Measurements from ENCODE around the gene TEDC2.
"Not testable (repeated sequence)": the region's sequence is repeated elsewhere in the genome, so short reads cannot be mapped to it uniquely, and the experiment has no call there.

Gene TEDC2

DNA sequence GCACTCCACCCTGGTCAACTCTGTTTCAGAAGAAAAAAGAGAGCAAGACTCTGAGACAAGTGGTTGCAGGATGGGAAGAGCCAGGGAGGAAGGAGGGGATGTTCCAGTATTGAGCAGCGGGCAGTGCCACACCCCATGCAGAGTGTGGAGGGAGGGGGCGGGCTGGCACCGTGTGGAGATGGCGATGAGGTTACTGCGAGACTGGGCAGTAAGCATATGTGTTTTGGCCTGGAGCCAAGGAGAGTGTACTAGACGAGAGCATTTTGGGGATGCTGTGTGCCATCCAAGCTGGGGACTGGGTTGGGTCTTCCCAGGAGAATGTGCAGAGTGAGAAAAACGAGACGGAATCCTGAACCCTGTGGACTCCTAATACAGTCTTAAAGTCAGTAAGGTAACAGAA is 18.4 kb downstream of the TEDC2 start:
- DNase-seq: peak; percentile 85

DNA sequence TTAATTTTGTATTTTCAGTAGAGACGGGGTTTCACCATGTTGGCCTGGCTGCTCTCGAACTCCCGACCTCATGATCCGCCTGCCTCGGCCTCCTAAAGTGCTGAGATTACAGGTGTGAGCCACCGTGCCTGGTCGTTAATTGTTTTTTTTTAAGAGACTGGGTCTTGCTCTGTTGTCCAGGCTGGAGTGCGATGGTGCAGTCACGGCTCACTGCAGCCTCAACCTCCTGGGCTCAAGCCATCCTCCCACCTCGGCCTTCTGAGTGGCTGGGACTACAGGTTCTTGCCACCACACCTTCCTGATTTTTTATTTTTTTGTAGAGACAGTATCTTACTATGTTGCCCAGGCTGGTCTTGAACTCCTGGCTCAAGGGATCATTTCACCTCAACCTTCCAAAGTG is 20.1 kb downstream of the TEDC2 start:
- not testable (repeated sequence) for DNase-seq

DNA sequence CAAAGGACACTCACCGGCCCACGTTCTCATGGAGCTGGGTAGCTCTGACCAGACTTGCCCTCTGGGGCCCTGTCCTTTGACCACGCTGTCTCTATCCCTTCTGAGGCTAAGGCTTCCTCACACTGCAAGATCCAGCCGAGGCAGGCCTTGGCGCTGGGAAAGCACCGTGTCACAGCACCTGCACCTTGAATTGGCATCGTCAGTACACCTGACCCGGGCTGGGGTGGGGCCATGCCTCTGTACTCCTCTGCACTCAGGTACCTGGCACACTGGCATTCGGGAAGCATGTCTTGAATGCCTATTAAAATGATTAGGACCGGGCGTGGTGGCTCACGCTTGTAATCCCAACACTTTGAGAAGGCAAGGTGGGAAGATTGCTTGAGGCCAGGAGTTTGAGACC is 21.0 kb downstream of the TEDC2 start:
- DNase-seq: no peak

DNA sequence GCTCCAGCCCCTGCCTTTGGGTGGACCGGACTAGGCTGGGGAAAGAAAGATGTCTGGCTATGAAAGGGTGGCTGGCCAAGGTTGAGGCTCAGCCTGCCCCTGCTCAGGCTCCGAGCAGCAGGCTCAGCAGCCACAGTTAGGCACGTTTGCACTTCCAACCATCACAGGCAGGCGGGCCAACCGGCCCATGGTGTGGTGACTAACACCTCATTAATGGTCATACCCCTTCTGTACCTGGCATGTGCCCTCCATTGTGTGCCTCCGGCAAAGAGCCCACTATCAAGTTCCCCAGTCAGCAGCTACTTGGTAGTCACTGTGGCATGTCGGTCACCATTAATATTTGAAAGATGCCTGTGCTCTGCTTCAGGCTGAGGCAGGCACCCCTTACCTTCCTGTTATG is 21.8 kb downstream of the TEDC2 start:
- DNase-seq: no peak

DNA sequence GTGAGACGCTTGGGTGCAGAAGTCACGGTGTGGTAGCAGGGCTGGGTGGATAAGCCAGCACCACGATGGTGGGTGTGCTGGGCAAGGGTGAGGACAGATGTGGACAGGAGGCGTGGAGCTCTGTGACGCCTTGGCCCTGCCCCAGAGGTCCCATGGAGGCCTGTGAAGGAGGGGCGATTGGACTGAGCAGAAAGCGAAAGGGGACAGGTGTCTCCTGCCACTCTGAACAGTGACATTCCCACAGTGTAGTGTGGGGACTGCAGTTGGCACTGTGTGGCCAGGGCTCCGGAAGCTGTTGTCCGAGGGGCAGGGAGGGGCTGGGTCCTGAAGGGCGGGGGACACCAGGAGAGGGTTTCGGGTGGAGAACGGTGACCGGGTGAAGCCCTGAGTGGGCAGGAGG is 22.3 kb downstream of the TEDC2 start:
- DNase-seq: no peak

DNA sequence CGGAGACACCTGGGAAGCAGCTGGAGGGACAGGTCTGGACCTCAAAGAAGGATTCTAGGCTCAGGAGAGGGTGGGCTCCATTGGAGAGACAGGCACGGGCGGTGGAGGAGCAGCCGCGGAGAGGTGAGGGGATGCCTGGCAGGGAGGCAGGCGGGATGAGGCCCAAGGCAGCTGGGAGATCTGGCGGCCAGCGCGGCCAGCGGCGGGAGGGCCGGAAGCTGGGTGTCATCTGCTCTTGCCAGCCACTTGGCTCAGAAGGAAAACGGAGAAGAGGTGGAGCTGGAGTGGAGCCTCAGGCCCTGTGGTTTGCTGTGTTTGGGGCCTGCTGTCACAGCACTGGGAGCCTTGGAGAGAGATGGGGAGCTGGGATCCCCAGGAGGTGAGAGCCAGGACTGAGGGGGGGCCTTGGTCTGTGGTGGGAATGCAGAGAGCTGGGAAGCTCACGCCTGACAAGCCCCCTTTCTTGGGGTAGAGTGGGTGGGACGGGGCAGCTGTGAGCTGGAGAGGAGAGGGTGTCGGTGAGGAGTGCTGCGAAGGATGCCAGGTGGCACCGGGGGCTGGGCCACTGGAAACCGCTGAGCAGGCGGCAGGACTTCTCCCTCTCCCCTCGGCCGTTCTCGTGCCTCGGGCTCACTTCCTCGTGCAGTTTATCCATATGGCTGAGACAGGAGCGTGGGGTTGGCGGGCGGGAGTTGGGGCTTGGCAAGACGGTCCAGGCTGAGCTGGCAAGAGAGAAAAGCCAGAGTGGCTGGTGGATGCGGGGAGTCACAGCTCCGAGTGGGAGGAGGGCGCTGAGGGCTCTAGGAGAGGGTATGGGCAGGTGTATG is 23.0 kb downstream of the TEDC2 start:
- DNase-seq: peak; percentile 31

DNA sequence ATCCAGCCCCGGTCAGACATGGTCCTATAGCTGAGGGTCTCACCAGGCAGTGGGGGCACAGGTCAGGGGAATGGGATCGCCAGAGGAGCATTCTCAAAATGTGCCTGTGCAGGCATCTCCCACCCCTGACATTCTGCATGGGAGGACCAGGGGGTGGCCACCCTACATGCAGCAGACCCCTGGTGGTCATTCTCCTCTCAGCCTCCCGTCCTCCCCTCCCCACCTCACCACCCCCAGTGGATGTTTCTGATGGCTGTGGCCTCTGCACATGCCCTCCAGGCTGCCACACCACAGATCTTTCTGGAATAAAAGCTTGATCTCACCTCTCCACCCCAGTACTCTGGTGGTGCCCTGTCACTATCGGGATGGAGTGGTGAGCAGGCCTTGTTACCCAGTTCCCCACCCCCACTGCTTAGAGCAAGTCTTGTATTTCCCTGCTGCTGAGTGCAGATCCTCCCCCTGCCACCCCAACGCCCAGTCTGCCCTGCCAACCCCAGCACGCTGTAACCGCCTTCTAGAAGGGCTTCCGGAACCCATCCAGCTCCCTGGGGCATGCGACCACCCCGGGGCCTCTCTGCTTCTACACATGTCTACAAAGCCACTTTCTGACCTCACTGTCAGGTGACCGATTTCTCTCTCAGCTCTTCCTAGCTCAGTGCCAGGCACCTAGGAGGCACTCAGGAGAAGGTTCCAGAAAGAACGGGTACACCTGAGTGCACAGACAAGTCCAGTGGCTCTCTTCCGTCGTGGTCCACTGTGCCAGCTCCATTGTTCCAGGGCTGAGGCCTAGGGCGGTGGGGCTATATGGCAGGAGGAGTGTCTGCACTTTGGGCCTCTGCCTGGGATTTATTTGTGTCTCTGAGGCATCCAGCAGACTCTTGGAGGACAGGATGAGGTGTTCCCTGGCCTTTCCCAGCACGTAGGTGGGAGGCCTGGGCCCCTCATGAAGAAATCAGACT is 24.3 kb downstream of the TEDC2 start:
- DNase-seq: no peak

DNA sequence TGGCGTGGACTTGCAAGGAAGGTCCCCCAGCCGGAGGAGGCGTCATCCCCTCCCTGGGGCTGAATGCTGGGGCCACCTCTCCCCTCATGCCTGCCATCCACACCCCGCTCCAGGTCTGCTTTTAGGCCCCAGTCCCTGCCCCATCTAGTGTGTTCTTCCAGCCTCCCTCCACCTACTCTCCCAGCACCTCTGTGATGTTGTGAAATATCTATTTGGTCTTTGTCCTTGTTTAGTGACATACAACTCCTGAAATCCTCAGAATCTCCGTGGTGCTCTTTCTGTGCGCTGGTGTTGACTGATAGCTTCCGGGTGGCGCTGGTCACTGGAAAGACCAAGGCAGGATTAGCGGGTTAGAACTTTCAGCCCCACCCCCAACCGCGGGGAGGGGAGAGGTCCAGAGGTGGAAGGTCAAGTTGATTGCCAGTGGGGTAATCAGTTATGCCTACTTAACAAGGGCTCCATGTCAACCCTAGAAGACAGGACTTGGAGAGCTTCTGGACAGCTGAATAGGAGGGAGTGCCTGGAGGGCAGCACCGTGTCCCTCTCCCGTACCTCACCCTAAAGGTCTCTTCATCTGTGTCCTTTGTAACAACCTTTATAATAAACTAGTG is 25.1 kb downstream of the TEDC2 start:
- DNase-seq: no peak

DNA sequence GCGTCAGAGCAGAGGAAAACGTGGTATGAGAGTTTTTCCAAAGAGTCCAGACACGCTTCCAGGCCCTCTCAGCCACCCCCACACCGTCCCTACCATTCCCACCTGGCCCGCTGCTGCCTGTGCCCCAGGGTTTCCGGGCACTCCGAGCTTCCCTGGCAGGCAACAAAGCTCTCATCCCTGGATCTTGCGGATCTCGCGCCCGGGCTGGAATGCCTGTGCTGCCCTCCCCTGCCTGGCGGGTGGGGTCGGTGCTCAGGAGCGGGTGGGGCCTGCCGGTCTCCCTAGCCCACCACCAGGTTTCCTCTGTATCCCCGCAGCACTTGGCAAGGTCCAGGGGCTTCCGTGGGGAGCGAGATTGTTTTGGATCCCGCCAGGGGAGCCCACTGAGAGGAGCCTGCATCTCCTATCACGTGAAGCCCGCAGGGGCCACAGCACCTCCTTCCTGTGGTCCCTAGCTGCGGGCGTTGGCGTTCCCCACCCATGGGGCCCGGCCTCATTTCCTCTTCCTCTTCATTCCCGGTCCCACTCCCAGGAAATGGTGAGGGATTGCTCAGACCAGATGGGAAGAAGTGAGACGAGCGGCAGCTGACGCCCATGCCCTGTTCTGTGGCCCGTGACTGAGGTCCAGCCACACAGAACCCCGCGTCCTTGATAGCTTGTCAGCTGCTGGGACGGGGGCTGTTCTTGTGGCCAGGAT is 26.1 kb downstream of the TEDC2 start:
- no peak for DNase-seq

DNA sequence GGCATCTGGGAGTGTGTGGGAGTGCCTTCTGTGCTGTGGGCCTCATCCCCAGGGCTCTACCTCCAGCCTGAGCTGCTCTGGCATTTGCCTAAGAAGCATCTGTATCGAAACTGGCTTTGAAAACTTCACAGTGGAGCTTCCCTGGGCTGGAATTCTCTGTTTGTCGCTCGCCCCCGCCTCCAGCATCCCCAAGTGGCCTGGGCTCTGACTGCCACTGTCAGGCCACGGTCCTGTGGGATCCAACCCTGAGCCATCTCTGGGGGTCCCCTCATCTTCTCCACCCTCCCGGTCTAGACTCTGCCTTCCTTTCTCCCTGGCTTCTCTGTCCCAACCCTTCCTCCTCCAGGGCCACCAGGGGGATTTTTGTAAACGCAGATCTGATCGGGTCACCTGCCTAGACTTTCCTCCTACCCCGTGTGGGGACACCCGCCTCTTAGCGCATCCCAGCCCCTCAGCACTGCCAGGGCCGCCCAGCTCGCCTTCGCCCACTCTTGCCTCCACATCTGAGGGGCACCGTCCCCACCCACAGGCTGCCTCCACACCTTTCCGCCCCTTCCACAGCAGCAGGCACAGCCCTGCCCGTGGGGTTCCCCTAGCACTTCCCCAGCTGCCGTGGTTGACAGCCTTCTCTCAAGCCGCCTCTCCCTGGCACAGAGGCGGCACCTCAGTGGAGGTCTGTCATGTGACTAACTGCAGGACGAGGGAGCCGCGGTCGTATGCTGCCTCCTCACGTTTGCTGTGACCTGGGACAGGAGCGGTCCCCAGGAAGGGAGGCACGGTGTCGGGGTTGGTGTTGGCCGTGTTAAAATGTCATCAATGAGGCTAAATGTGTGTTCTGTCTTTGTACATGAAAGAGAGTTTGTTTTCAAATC is 27.0 kb downstream of the TEDC2 start:
- no peak for DNase-seq

DNA sequence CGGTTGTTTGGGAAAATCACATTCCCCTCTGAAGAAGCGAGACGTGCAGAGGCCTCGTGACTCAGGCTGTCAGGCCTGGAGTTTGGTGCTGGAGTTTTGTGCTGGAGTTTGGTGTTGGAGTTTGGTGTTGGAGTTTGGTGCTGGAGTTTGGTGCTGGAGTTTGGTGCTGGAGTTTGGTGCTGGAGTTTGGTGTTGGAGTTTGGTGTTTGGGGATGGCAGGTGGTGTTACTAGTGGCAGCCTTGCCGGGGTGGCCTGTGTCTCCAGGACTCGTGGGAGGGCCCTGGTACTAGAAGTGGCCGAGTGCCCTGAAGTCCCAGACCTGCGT is 27.6 kb downstream of the TEDC2 start:
- DNase-seq: no peak

DNA sequence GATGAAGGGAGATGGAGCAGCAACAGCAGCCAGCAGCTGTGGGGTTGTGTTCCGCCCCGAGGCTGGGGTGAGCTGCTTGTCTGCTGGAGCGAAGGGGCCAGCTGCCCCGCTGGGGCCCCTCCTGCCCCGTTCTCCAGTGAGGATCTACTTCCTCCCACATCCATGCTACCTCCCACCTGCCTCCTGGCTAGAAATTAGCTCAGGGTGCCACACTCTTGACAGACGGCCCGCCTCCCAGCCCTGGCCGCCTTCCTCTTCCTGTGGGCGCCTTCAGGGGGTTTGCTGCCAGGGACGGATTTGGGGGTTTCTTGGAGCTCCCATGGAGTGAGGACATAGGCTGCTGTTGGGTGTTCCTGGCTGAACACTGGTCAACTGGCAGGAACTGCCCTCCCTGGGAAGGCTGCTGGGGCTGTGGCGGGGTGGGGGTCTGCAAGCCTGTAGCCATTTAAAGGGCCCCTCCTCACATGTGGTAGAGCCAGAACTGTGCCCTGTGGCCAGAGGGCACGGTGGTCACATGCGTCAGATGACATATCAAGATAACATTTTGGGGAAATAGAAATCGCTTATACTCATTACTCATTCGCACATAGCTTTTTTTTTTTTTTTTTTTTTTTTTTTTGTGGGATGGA is 28.1 kb downstream of the TEDC2 start:
- no peak for DNase-seq

DNA sequence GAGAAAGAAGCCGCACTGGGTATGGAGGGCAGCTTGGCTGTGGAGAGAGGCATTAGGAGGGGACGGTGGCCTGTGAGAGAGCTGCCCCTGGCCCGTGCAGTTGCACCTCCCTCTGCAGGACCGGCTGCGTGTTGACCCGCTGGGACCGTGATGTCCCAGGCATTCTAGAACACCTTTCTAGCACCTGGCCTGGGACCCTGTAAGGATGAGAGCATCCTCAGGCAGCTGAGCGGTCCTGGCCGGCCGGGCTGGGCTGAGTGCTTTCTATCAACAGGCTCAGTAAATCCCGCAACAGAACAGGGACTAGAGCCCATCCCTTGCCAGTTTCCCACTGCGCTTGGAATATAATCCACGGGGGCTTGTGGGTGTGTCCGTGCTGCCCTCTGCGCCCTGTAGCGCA is 29.7 kb downstream of the TEDC2 start:
- no peak for DNase-seq

DNA sequence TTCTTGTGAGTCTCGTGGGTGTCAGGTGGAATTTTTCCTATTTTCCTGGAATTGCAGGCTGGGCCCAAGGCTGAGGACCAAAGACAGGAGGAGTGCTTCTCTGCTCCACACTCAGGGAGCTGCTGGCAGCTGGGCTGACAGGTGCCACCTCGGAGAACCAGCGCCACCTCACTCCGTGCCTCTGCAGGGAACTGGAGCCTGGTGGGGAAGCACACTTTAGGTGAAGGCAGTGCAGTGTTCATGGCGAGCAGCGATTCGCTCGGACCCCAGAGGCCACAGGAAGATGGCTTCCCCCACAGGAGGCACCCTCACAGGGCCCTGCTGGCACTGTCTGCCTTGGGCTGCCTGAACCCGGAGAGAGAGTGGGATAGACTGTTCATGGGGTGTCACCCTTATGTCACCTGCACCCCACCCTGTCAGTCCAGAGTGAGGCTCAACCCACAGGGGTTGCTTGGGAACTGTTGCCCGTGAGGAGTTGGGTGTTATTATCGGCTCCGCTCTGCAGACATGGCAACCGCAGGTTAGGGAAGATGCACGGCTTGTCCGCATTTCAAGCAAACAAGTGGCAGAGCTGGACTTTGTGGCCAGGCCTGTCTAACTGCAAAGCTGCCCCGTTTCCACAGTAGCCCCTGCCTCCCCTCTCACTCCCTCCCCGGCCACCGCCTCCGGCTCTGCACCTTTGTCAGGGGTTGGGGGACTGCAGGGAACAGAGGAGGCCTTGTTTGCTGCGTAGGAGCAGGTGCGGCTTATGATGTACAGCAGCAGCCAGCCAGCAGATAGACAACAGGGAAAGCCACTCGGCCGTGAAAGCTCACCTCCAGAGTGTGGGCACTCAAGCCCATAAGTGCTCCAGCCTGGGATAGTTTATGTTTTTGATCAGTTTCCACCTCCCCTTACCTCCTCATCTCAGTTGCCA is 30.5 kb downstream of the TEDC2 start:
- no peak for DNase-seq

DNA sequence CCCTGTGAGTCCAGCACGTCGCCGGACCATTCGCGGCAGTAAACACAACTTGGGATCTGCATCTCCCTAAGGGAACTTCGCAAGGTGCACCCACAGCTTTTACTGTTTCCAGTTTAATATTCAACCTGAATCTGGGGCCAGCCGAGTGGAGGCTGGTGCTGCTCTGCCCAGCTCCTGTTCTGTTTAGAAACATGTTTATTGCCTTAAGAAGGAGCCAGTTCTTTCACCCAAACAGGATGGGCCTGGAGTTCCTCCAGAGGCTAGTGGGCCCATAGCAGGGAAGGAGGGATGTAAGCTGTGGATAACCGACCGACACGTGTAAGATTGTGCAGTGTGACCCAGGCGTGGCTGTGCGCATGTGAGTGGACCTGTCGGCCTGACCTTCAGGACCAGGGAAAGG is 32.4 kb downstream of the TEDC2 start:
- no peak for DNase-seq

DNA sequence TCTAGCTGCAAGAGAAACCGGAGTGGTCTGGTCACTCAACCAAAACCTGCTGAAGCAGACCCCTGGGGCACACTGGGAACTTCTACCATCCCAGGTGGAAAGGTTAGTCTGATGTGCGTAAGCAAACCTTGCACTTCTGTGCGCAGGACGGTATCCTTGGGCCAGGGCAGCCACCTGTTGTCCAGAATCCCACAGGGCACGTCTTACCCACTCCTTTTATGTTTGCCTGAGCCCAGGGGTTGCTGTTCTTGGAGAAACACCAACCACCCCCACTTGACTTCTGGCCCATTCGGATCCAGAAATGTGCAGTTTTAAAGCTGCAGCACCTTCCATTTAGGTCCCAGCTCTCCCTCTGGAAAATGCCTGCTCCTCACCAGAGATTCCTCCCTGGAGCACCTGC is 33.7 kb downstream of the TEDC2 start:
- no peak for DNase-seq

DNA sequence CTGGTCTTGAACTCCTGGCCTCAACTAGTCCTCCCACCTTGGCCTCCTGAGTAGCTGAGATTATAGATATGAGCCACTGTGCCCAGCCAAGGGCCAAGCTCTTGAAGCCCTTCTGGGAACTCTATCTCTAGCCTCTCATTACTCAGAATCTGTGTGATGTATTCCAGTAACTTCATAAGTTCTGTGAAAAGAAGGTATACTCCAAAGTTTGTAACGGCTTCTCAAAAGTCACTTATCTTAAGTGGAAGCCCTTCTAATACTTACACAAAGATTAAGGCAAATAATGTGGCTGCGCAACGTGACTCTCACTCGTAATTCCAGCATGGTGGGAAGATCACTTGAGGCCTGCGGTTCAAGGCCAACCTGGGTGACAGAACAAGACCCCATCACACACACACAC is 34.7 kb downstream of the TEDC2 start:
- no peak for DNase-seq

DNA sequence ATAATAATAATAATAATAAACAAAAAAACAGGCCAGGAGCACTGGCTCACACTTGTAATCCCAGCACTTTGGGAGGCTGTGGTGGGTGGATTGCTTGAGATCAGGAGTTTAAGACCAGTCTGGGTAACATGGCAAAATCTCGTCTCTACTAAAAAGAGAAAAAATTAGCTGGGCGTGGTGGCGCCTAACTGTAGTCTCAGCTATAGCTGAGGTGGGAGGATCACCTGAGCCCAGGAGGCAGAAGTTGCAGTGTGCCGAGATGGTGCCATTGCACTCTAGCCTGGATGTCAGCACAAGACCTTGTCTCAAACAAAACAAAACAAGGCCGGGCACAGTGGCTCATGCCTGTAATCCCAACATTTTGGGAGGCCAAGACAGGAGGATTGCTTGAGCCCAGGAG is 35.1 kb downstream of the TEDC2 start:
- DNase-seq: no peak

DNA sequence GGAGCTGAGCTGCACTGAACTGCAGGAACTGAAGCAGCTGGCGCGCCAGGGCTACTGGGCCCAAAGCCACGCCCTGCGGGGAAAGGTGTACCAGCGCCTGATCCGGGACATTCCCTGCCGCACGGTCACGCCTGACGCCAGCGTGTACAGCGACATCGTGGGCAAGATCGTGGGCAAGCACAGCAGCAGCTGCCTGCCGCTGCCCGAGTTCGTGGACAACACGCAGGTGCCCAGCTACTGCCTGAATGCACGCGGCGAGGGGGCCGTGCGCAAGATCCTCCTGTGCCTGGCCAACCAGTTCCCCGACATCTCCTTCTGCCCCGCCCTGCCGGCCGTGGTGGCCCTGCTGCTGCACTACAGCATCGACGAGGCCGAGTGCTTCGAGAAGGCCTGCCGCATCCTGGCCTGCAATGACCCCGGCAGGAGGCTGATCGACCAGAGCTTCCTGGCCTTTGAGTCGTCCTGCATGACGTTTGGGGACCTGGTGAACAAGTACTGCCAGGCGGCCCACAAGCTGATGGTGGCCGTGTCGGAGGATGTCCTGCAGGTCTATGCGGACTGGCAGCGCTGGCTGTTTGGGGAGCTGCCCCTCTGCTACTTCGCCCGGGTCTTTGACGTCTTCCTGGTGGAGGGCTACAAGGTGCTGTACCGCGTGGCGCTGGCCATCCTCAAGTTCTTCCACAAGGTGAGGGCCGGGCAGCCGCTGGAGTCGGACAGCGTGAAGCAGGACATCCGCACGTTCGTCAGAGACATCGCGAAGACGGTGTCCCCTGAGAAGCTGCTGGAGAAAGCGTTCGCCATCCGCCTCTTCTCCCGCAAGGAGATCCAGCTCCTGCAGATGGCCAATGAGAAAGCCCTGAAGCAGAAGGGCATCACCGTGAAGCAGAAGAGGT is 36.6 kb downstream of the TEDC2 start:
- DNase-seq: no peak

Data from NCI-H69 (cell line).